ENCODE measurements around the gene ADRA2B. TPM values are rescaled to one million over a fixed set of nuclear protein-coding genes. Genes with fewer than 3 reads are reported as not detected.

Gene ADRA2B
- polyA plus RNA-seq, 3 donors, result 1.6 TPM; not detected in 2

- no peak for TF ChIP-seq CTCF (IDR thresholded peaks at IDR 0.05)
- Histone ChIP-seq H3K36me3 (replicated peaks in 1 of 2; ENCODE audit: control insufficient read depth in 1 of 2, insufficient read depth in 2 of 2, low read length in 2 of 2) (no peaks in the 10 kb centered on the region), H3K9me3 (replicated peaks in 1 of 2; ENCODE audit: control insufficient read depth in 1 of 2, insufficient read depth in 1 of 2, low read length in 2 of 2) (peaks cover 9 to 14% of the 10 kb centered on the region in 2 donors), H3K4me3 (replicated peaks in 1 of 3; ENCODE audit: low read depth in 2 of 3, low read length in 3 of 3) (no peak overlapping the region), H3K79me2 (ENCODE audit: insufficient read depth, low read length) (no peaks in the 10 kb centered on the region), H3K27me3 (ENCODE audit: control insufficient read depth in 2 of 2, insufficient read depth in 2 of 2, low read length in 2 of 2) (peaks cover 0 to 4% of the 10 kb centered on the region in 2 donors), H3K4me1 (ENCODE audit: control insufficient read depth in 1 of 2, insufficient read depth in 2 of 2, low read length in 2 of 2) (no peaks in the 10 kb centered on the region), H3K9ac (ENCODE audit: insufficient read depth, low read length, poor library complexity, severe bottlenecking) (no peak overlapping the region), H3K4me2 (replicated peaks; ENCODE audit: extremely low read depth, low read length, poor library complexity, severe bottlenecking) (no peak overlapping the region), H4K20me1 (ENCODE audit: insufficient read depth, low read length) (no peaks in the 10 kb centered on the region), H2AFZ (ENCODE audit: insufficient read depth, low read depth, low read length, poor library complexity, severe bottlenecking) (no peak overlapping the region), H3K27ac (ENCODE audit: low read depth in 1 of 2, low read length in 2 of 2) (no peak overlapping the region)
- intact Hi-C loops (cut with micrococcal nuclease), result loop anchor here in 1 of 2 donors (10.0 kb wide), 2 partner anchors 65 to 85 kb away; no protein-coding TSS in a partner anchor
- Mint-ChIP-seq H3K36me3 (no peaks in the 10 kb centered on the region), H3K4me3 (no peak overlapping the region), H3K4me1 (no peaks in the 10 kb centered on the region), H3K9me3 (peaks cover 10 to 22% (median 17%) of the 10 kb centered on the region in 7 donors), H3K27ac (no peak overlapping the region), H3K27me3 (ENCODE audit: low read depth in 3 of 3) (peaks cover 6 to 29% (median 14%) of the 10 kb centered on the region in 3 donors)
- 95% methylated on average over 3 of the region's 3 CpGs for WGBS (ENCODE audit: insufficient coverage)
- DNase-seq, result no peak
Observed at GRCh38 chr2:96109931-96110511, 6.3 kb downstream of the ADRA2B start.

GRCh38 chr2:96109361-96109680, 7.0 kb downstream of the ADRA2B start:
- WGBS (ENCODE audit: insufficient coverage), result 91% methylated on average over 3 of the region's 3 CpGs
- H3K4me2 ChIP-seq (replicated peaks; ENCODE audit: extremely low read depth, low read length, poor library complexity, severe bottlenecking), result no peak overlapping the region
- no peak overlapping the region for H3K9ac ChIP-seq (ENCODE audit: insufficient read depth, low read length, poor library complexity, severe bottlenecking)
- no peaks in the 10 kb centered on the region for H3K36me3 ChIP-seq (replicated peaks in 1 of 2; ENCODE audit: control insufficient read depth in 1 of 2, insufficient read depth in 2 of 2, low read length in 2 of 2)
- Mint-ChIP-seq H3K36me3 (no peaks in the 10 kb centered on the region), H3K9me3 (peaks cover 13 to 27% (median 21%) of the 10 kb centered on the region in 7 donors), H3K27ac (peak overlapping the region in 1 of 7 donors; percentile 70), H3K27me3 (ENCODE audit: low read depth in 3 of 3) (peaks cover 4 to 24% (median 10%) of the 10 kb centered on the region in 3 donors), H3K4me3 (no peak overlapping the region), H3K4me1 (peaks cover 5% of the 10 kb centered on the region)
- intact Hi-C loops (cut with micrococcal nuclease), result no loop called here
- TF ChIP-seq CTCF (IDR thresholded peaks at IDR 0.05), result no peak
- DNase-seq, result no peak
- H3K79me2 ChIP-seq (ENCODE audit: insufficient read depth, low read length), result no peaks in the 10 kb centered on the region
- H4K20me1 ChIP-seq (ENCODE audit: insufficient read depth, low read length), result no peaks in the 10 kb centered on the region
- H2AFZ ChIP-seq (ENCODE audit: insufficient read depth, low read depth, low read length, poor library complexity, severe bottlenecking), result no peak overlapping the region
- peaks cover 11 to 18% of the 10 kb centered on the region in 2 donors for H3K9me3 ChIP-seq (replicated peaks in 1 of 2; ENCODE audit: control insufficient read depth in 1 of 2, insufficient read depth in 1 of 2, low read length in 2 of 2)
- no peak overlapping the region for H3K27ac ChIP-seq (ENCODE audit: low read depth in 1 of 2, low read length in 2 of 2)
- no peak overlapping the region for H3K4me3 ChIP-seq (replicated peaks in 1 of 3; ENCODE audit: low read depth in 2 of 3, low read length in 3 of 3)
- peaks cover 3 to 5% of the 10 kb centered on the region in 2 donors for H3K4me1 ChIP-seq (ENCODE audit: control insufficient read depth in 1 of 2, insufficient read depth in 2 of 2, low read length in 2 of 2)
- no peaks in the 10 kb centered on the region for H3K27me3 ChIP-seq (ENCODE audit: control insufficient read depth in 2 of 2, insufficient read depth in 2 of 2, low read length in 2 of 2)

All from CD14-positive monocyte (primary cell).